Liver (tissue), 9 donors: ENCODE measurements around the gene WNT7B. TPM values are rescaled to one million over a fixed set of nuclear protein-coding genes. Genes with fewer than 3 reads are reported as not detected.

ENCODE experiments used
- DNase-seq: peaks from one replicate; pipeline ENCODE4 v3.0.0-alpha.2; 2017; ENCODE audit warnings: low spot score
- H3K27ac ChIP-seq, 2 donors: one replicate each; pipeline ENCODE4 v1.7.0; 2013; ENCODE audit warnings: inconsistent platforms in 2 of 2, low read length in 2 of 2, control low read depth in 1 of 2, low read depth in 1 of 2, mild to moderate bottlenecking in 1 of 2
- H3K27me3 ChIP-seq, 4 donors: one replicate each; pipeline versions ENCODE4 v1.6.1 to v1.7.0; 2013; ENCODE audit warnings: low read length in 3 of 4, inconsistent platforms in 1 of 4, mild to moderate bottlenecking in 1 of 4, moderate library complexity in 1 of 4; ENCODE audit not compliant: control insufficient read depth in 4 of 4, insufficient read depth in 4 of 4
- H3K36me3 ChIP-seq, 4 donors: one replicate each; pipeline versions ENCODE4 v1.6.1 to v1.7.0; 2013; ENCODE audit warnings: low read length in 3 of 4, mild to moderate bottlenecking in 3 of 4, low read depth in 1 of 4, moderate library complexity in 1 of 4; ENCODE audit not compliant: control insufficient read depth in 4 of 4, insufficient read depth in 3 of 4
- H3K4me1 ChIP-seq, 4 donors: one replicate each; pipeline versions ENCODE4 v1.6.1 to v1.7.0; 2013; ENCODE audit warnings: low read length in 3 of 4, mild to moderate bottlenecking in 3 of 4, moderate library complexity in 1 of 4; ENCODE audit not compliant: control insufficient read depth in 4 of 4, insufficient read depth in 4 of 4
- H3K4me3 ChIP-seq, 3 donors: one replicate each; pipeline versions ENCODE4 v1.6.1 to v1.7.0; 2013; ENCODE audit warnings: low read length in 3 of 3, control low read depth in 1 of 3, low read depth in 1 of 3, mild to moderate bottlenecking in 1 of 3
- H3K9ac ChIP-seq, 2 donors: one replicate each; pipeline ENCODE4 v1.7.0; 2013; ENCODE audit warnings: low read length in 2 of 2, mild to moderate bottlenecking in 2 of 2, moderate library complexity in 2 of 2, control low read depth in 1 of 2, low read depth in 1 of 2
- H3K9me3 ChIP-seq, 4 donors: one replicate each; pipeline versions ENCODE4 v1.6.1 to v1.7.0; 2013; ENCODE audit warnings: low read length in 3 of 4; ENCODE audit not compliant: control insufficient read depth in 4 of 4
- ATF3 ChIP-seq: IDR thresholded peaks from 2 replicates; pipeline ENCODE4 v1.6.1; 2016; ENCODE audit warnings: antibody characterized with exemption
- CTCF ChIP-seq: fragments of 150-350 bp; IDR thresholded peaks from 2 replicates; pipeline ENCODE4 v1.5.1; 2017; ENCODE audit warnings: improper control_type of control experiment, low read depth, low read length; ENCODE audit not compliant: missing input control
- EGR1 ChIP-seq, 2 donors: IDR thresholded peaks; 2 replicates each; pipeline ENCODE4 v1.6.1; 2016 to 2018; ENCODE audit warnings: antibody characterized with exemption in 2 of 2, low read depth in 2 of 2
- FOXA1 ChIP-seq: IDR thresholded peaks from 2 replicates; pipeline ENCODE4 v1.6.1; 2016; ENCODE audit warnings: antibody characterized with exemption
- GABPA ChIP-seq, 2 donors: IDR thresholded peaks in 1 of 2; conservative IDR thresholded peaks in 1 of 2; 2 replicates each; pipeline ENCODE4 v1.6.1; 2016; ENCODE audit warnings: antibody characterized with exemption in 2 of 2, mild to moderate bottlenecking in 1 of 2, moderate library complexity in 1 of 2
- HNF4A ChIP-seq, 2 donors: conservative IDR thresholded peaks; 2 replicates each; pipeline ENCODE4 v1.6.1; 2016; ENCODE audit warnings: antibody characterized with exemption in 2 of 2, mild to moderate bottlenecking in 2 of 2
- HNF4G ChIP-seq: IDR thresholded peaks from 2 replicates; pipeline ENCODE4 v1.6.1; 2016; ENCODE audit warnings: antibody characterized with exemption
- MAX ChIP-seq: IDR thresholded peaks from 2 replicates; pipeline ENCODE4 v1.6.1; 2016; ENCODE audit warnings: antibody characterized with exemption
- NR2F2 ChIP-seq: IDR thresholded peaks from 2 replicates; pipeline ENCODE4 v1.6.1; 2016; ENCODE audit warnings: antibody characterized with exemption
- RAD21 ChIP-seq, 2 donors: IDR thresholded peaks; 2 replicates each; pipeline ENCODE4 v1.6.1; 2016; ENCODE audit warnings: antibody characterized with exemption in 2 of 2, mild to moderate bottlenecking in 2 of 2
- REST ChIP-seq: IDR thresholded peaks from 2 replicates; pipeline ENCODE4 v1.6.1; 2016; ENCODE audit warnings: antibody characterized with exemption, mild to moderate bottlenecking
- RXRA ChIP-seq, 2 donors: IDR thresholded peaks; 2 replicates each; pipeline ENCODE4 v1.6.1; 2017 to 2018; ENCODE audit warnings: antibody characterized with exemption in 2 of 2, mild to moderate bottlenecking in 1 of 2
- SP1 ChIP-seq: IDR thresholded peaks from 2 replicates; pipeline ENCODE4 v1.6.1; 2018; ENCODE audit warnings: antibody characterized with exemption, mild to moderate bottlenecking
- TAF1 ChIP-seq: conservative IDR thresholded peaks from 2 replicates; pipeline ENCODE4 v1.6.1; 2016; ENCODE audit warnings: antibody characterized with exemption, mild to moderate bottlenecking
- YY1 ChIP-seq: IDR thresholded peaks from 2 replicates; pipeline ENCODE4 v1.6.1; 2016; ENCODE audit warnings: antibody characterized with exemption, mild to moderate bottlenecking
- ZBTB33 ChIP-seq: IDR thresholded peaks from 2 replicates; pipeline ENCODE4 v1.6.1; 2016; ENCODE audit warnings: antibody characterized with exemption
- WGBS: extraction: QIAGEN DNeasy Blood & Tissue Kit; methylation state at CpG from one replicate; pipeline ENCODE4 v1.1.7; 2013; 5-methylcytosine and 5-hydroxymethylcytosine counted together
- polyA plus RNA-seq, 2 donors: library from polyadenylated mRNA; stranded (reverse) in 1 of 2; unstranded in 1 of 2; fragments of 200-250 nt in 1 of 2; fragments of >200 nt in 1 of 2; fragmentation: Nextera tagmentation in 1 of 2; extraction: Ambion mirVana in 1 of 2; gene quantifications; one replicate each; pipeline versions ENCODE4 v1.2.1 to v1.2.3, GENCODE V29; 2013 to 2015
- total RNA-seq, 2 donors: library from RNA; depleted of rRNA; stranded (reverse); fragments of >200 nt; gene quantifications; one replicate each; pipeline ENCODE4 v1.2.3, GENCODE V29; 2014
- donor health status: healthy.
- donor health status: healthy.
- donor health status: healthy.
- donor health status: healthy.
- donor health status: healthy.

The WNT7B gene
- total and polyA plus RNA-seq, 4 donors, result 0.06 to 0.28 TPM; not detected in 2

- H3K9me3 ChIP-seq, result no peaks in the 10 kb centered on the region
- H3K36me3 ChIP-seq, result no peaks in the 10 kb centered on the region
- TF ChIP-seq GABPA (IDR thresholded peaks at IDR 0.05 in 1 of 2, conservative IDR thresholded peaks at IDR 0.05 in 1 of 2) (no peak), CTCF (no peak), YY1 (no peak), NR2F2 (no peak), EGR1 (IDR thresholded peaks at IDR 0.05; ENCODE audit: low read depth in 2 of 2) (no peak), SP1 (no peak), HNF4G (no peak), ATF3 (no peak), MAX (no peak)
- no peaks in the 10 kb centered on the region for H3K4me1 ChIP-seq
- 86% methylated on average over 23 of the region's 23 CpGs for WGBS
- H3K27ac ChIP-seq, result no peak overlapping the region
- H3K27me3 ChIP-seq, result no peaks in the 10 kb centered on the region
- H3K4me3 ChIP-seq, result no peak overlapping the region
- H3K9ac ChIP-seq, result no peak overlapping the region
- DNase-seq, result no peak
These were observed 16.2 kb downstream of the WNT7B start for GRCh38 chr22:45960477-45961386.

GRCh38 chr22:45959719-45960476, 17.1 kb downstream of the WNT7B start:
- TF ChIP-seq MAX (no peak), FOXA1 (no peak), NR2F2 (no peak), GABPA (IDR thresholded peaks at IDR 0.05 in 1 of 2, conservative IDR thresholded peaks at IDR 0.05 in 1 of 2) (no peak), YY1 (no peak), SP1 (no peak), TAF1 (no peak), RXRA (IDR thresholded peaks at IDR 0.05) (no peak), CTCF (no peak), ATF3 (no peak), RAD21 (IDR thresholded peaks at IDR 0.05) (no peak), EGR1 (IDR thresholded peaks at IDR 0.05; ENCODE audit: low read depth in 2 of 2) (no peak), ZBTB33 (no peak), HNF4A (conservative IDR thresholded peaks at IDR 0.05) (no peak), REST (no peak)

More at GRCh38 chr22:45959719-45960476, 17.1 kb downstream of the WNT7B start:
- no peaks in the 10 kb centered on the region for H3K36me3 ChIP-seq
- H3K27ac ChIP-seq, result no peak overlapping the region
- no peaks in the 10 kb centered on the region for H3K9me3 ChIP-seq
- 89% methylated on average over 18 of the region's 18 CpGs for WGBS
- no peak overlapping the region for H3K4me3 ChIP-seq
- no peak overlapping the region for H3K9ac ChIP-seq
- no peak for DNase-seq
- no peaks in the 10 kb centered on the region for H3K4me1 ChIP-seq
- H3K27me3 ChIP-seq, result no peaks in the 10 kb centered on the region
